Measurements from ENCODE around the gene EXOC3L1. TPM values are rescaled to one million over a fixed set of nuclear protein-coding genes. Genes with fewer than 3 reads are reported as not detected.

EXOC3L1 gene
- total and polyA plus RNA-seq, 2 of the 13 experiments (the other 11 are each of a cell fraction or from before 2014, with no cell fraction given) = 0.12 TPM; not detected in 1

DNA sequence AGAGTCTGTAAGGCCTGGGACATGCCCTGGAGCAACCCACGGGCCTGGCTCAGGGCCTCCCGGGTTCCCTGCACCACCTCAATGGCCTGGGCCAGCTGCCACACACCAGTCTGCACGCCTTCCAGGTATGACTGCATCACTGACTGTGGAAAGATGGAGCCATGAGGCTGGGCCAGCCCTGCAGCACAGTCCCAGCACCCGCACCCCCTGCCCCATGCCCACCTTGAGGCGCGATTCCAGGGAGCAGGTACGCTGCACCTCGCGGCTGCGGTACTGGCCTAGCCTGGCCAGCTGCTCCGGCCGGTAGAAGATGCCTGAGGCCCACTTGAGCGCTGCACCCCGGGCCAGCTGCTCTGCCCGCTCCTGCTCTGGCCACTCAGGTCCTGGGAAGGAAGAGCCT lies 1.1 kb downstream of the EXOC3L1 start:
- Histone ChIP-seq H3K27ac (ENCODE audit: extremely low read length, insufficient read depth, low read length) (no peak overlapping the region), H3K36me3 (replicated peaks in 1 of 2; ENCODE audit: control insufficient read depth in 1 of 2, insufficient read depth in 2 of 2, low read length in 2 of 2) (peaks cover 2 to 3% of the 10 kb centered on the region in 2 experiments; a peak in 2 of 5 replicates), H2AFZ (ENCODE audit: low read length) (no peak overlapping the region), H3K4me1 (ENCODE audit: insufficient read depth, low read length) (peaks cover 60% of the 10 kb centered on the region), H3K4me3 (replicated peaks in 1 of 3; ENCODE audit: insufficient read depth in 1 of 3, low read depth in 2 of 3, low read length in 3 of 3) (no peak overlapping the region), H3K9ac (ENCODE audit: insufficient read depth, low read depth, low read length) (no peak overlapping the region), H3K4me2 (ENCODE audit: low read depth, low read length) (no peak overlapping the region), H4K20me1 (ENCODE audit: insufficient read depth, low read length) (no peaks in the 10 kb centered on the region; the same call in 1 of the 2 replicates), H3K27me3 (ENCODE audit: control insufficient read depth in 1 of 2, insufficient read depth in 2 of 2, low read length in 2 of 2) (peaks cover 7 to 16% of the 10 kb centered on the region in 2 experiments; a peak in 2 of 5 replicates), H3K9me3 (ENCODE audit: low read length) (no peaks in the 10 kb centered on the region), H3K79me2 (ENCODE audit: insufficient read depth, low read length) (peaks cover 18% of the 10 kb centered on the region)
- intact Hi-C loops (cut with micrococcal nuclease; ENCODE audit: unreplicated experiment) (loop anchor here (5.0 kb wide), 1 partner anchor 39 kb away; the partner anchor contains the start of gene TMEM208), in situ Hi-C loops (cut with HindIII; ENCODE audit: extremely low pct_ligation_motif_present, low pct_unique_long_range_greater_than_20kb) (loop anchor here (5.0 kb wide), 1 partner anchor 211 kb away; no protein-coding TSS in a partner anchor)
- FAIRE-seq = no peak
- CTCF ChIA-PET (ENCODE audit: low intra/inter-chr PET ratio, low total read pairs) = no interaction called here
- TF ChIP-seq MBNL3 (CRISPR knock-in tag; conservative IDR thresholded peaks at IDR 0.05) (no peak), ATF7-NPFF (CRISPR knock-in tag; IDR thresholded peaks at IDR 0.05; ENCODE audit: low read depth) (no peak), NCOA1 (CRISPR knock-in tag; IDR thresholded peaks at IDR 0.05) (no peak), MLLT10 (CRISPR knock-in tag; IDR thresholded peaks at IDR 0.05) (0 out of 2 replicates have a peak, but pooled peaks have one; percentile 55), IRX3 (CRISPR knock-in tag; IDR thresholded peaks at IDR 0.05; ENCODE audit: borderline replicate concordance, low read depth) (no peak), ZNF747 (CRISPR knock-in tag; IDR thresholded peaks at IDR 0.05; ENCODE audit: borderline replicate concordance) (no peak)
- TF ChIP-seq, protein P1, sequence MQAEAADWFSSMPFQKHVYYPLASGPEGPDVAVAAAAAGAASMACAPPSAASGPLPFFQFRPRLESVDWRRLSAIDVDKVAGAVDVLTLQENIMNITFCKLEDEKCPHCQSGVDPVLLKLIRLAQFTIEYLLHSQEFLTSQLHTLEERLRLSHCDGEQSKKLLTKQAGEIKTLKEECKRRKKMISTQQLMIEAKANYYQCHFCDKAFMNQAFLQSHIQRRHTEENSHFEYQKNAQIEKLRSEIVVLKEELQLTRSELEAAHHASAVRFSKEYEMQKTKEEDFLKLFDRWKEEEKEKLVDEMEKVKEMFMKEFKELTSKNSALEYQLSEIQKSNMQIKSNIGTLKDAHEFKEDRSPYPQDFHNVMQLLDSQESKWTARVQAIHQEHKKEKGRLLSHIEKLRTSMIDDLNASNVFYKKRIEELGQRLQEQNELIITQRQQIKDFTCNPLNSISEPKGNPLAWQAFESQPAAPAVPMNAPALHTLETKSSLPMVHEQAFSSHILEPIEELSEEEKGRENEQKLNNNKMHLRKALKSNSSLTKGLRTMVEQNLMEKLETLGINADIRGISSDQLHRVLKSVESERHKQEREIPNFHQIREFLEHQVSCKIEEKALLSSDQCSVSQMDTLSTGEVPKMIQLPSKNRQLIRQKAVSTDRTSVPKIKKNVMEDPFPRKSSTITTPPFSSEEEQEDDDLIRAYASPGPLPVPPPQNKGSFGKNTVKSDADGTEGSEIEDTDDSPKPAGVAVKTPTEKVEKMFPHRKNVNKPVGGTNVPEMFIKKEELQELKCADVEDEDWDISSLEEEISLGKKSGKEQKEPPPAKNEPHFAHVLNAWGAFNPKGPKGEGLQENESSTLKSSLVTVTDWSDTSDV (CRISPR knock-in tag; IDR thresholded peaks at IDR 0.05) = no peak
- POLR2A ChIA-PET = no interaction called here
- 32% methylated on average over 6 of the region's 15 CpGs for WGBS (ENCODE audit: low lambda C conversion rate)
- no peak for ATAC-seq
- DNase-seq (ENCODE audit: low spot score) = no peak
- BruUV-seq (replicated peaks) = no TSS peak

All from HepG2 (cell line).